Measurements from ENCODE around the gene KCNIP4. TPM values are rescaled to one million over a fixed set of nuclear protein-coding genes. Genes with fewer than 3 reads are reported as not detected.
"Not testable (repeated sequence)": the region's sequence is repeated elsewhere in the genome, so short reads cannot be mapped to it uniquely, and the experiment has no call there.

The KCNIP4 gene
- not detected in 2 replicates for total RNA-seq

GRCh38 chr4:21948347-21949072 lies at the start of gene KCNIP4:
TSS of gene KCNIP4 (minus strand) at chr4:21948772.
- intact Hi-C loops (cut with micrococcal nuclease) = loop anchor here (10.0 kb wide), 1 partner anchor 416 kb away; no protein-coding TSS in a partner anchor

- intact Hi-C loops (cut with micrococcal nuclease) = not testable (repeated sequence)
Observed at GRCh38 chr4:21996618-21997017, 48.0 kb upstream of the KCNIP4 start.

- intact Hi-C loops (cut with micrococcal nuclease) = no loop called here
Observed at GRCh38 chr4:21992330-21992729, 43.8 kb upstream of the KCNIP4 start.

GRCh38 chr4:21991562-21991961 lies 43.0 kb upstream of the KCNIP4 start:
- intact Hi-C loops (cut with micrococcal nuclease) = no loop called here

- intact Hi-C loops (cut with micrococcal nuclease) = no loop called here
Observed at GRCh38 chr4:21991050-21991449, 42.5 kb upstream of the KCNIP4 start.

GRCh38 chr4:21989351-21989750 lies 40.8 kb upstream of the KCNIP4 start:
- intact Hi-C loops (cut with micrococcal nuclease) = no loop called here

GRCh38 chr4:21986307-21986706 lies 37.7 kb upstream of the KCNIP4 start:
- intact Hi-C loops (cut with micrococcal nuclease) = no loop called here

- intact Hi-C loops (cut with micrococcal nuclease) = no loop called here
Observed at GRCh38 chr4:21982087-21982486, 33.5 kb upstream of the KCNIP4 start.

GRCh38 chr4:21979196-21979595 lies 30.6 kb upstream of the KCNIP4 start:
- intact Hi-C loops (cut with micrococcal nuclease) = no loop called here

- intact Hi-C loops (cut with micrococcal nuclease) = no loop called here
Observed at GRCh38 chr4:21976166-21976565, 27.6 kb upstream of the KCNIP4 start.

- intact Hi-C loops (cut with micrococcal nuclease) = no loop called here
Observed at GRCh38 chr4:21973850-21974249, 25.3 kb upstream of the KCNIP4 start.

GRCh38 chr4:21964762-21965319 lies 16.3 kb upstream of the KCNIP4 start:
- intact Hi-C loops (cut with micrococcal nuclease) = no loop called here

GRCh38 chr4:21962691-21963090 lies 14.1 kb upstream of the KCNIP4 start:
- intact Hi-C loops (cut with micrococcal nuclease) = no loop called here

GRCh38 chr4:21960793-21961192 lies 12.2 kb upstream of the KCNIP4 start:
- intact Hi-C loops (cut with micrococcal nuclease) = no loop called here

GRCh38 chr4:21954916-21955315 lies 6.3 kb upstream of the KCNIP4 start:
- intact Hi-C loops (cut with micrococcal nuclease) = no loop called here

GRCh38 chr4:21953653-21954052 lies 5.1 kb upstream of the KCNIP4 start:
- intact Hi-C loops (cut with micrococcal nuclease) = no loop called here

GRCh38 chr4:21952549-21952948 lies 4.0 kb upstream of the KCNIP4 start:
- intact Hi-C loops (cut with micrococcal nuclease) = no loop called here

GRCh38 chr4:21949073-21949457 lies 493 bp upstream of the KCNIP4 start:
- intact Hi-C loops (cut with micrococcal nuclease) = loop anchor here (10.0 kb wide), 1 partner anchor 416 kb away; no protein-coding TSS in a partner anchor

- intact Hi-C loops (cut with micrococcal nuclease) = loop anchor here (10.0 kb wide), 1 partner anchor 417 kb away; no protein-coding TSS in a partner anchor
Observed at GRCh38 chr4:21947791-21948346, 703 bp downstream of the KCNIP4 start.

GRCh38 chr4:21946858-21947257 lies 1.7 kb downstream of the KCNIP4 start:
- intact Hi-C loops (cut with micrococcal nuclease) = loop anchor here (10.0 kb wide), 1 partner anchor 418 kb away; no protein-coding TSS in a partner anchor

GRCh38 chr4:21921526-21922180 lies 26.9 kb downstream of the KCNIP4 start:
- intact Hi-C loops (cut with micrococcal nuclease) = no loop called here

GRCh38 chr4:21915761-21916160 lies 32.8 kb downstream of the KCNIP4 start:
- intact Hi-C loops (cut with micrococcal nuclease) = no loop called here

All from T-helper 2 cell treated with Interferon-gamma antibody and Interleukin-4, amounts not matched to agents 100 ng/mL and 5 ng/mL, for 36 hours (primary cell).